Tongue (tissue), 2 donors: ENCODE data around the gene LETMD1. TPM values are rescaled to one million over a fixed set of nuclear protein-coding genes. Genes with fewer than 3 reads are reported as not detected.
"Not testable (repeated sequence)": the region's sequence is repeated elsewhere in the genome, so short reads cannot be mapped to it uniquely, and the experiment has no call there.

Source experiments
- DNase-seq: peaks from one replicate; pipeline ENCODE4 v3.0.0-alpha.2; 2015
- total RNA-seq: library from RNA; depleted of rRNA; stranded (reverse); fragments of >200 nt; gene quantifications from one replicate; pipeline ENCODE4 v1.2.3, GENCODE V29; 2014

LETMD1 gene
- 57.2 TPM for total RNA-seq

- DNase-seq: peak; percentile 99
These were observed at the start of gene LETMD1 for GRCh38 chr12:51047655-51048540. LETMD1 (plus strand) TSS chr12:51048327; CDS start chr12:51048357, 30 bp downstream.

- DNase-seq: no peak
These were observed 49.0 kb upstream of the LETMD1 start for GRCh38 chr12:50999093-50999492.

- no peak for DNase-seq
These were observed 47.9 kb upstream of the LETMD1 start for GRCh38 chr12:51000245-51000644.

GRCh38 chr12:51001799-51002198 is 46.3 kb upstream of the LETMD1 start:
- DNase-seq: no peak

- DNase-seq: no peak
These were observed 43.6 kb upstream of the LETMD1 start for GRCh38 chr12:51004504-51004903.

- DNase-seq: no peak
These were observed 43.1 kb upstream of the LETMD1 start for GRCh38 chr12:51005030-51005429.

- no peak for DNase-seq
These were observed 42.5 kb upstream of the LETMD1 start for GRCh38 chr12:51005671-51006070.

GRCh38 chr12:51008329-51009055 is 39.6 kb upstream of the LETMD1 start:
- DNase-seq: no peak

GRCh38 chr12:51009056-51009440 is 39.1 kb upstream of the LETMD1 start:
- no peak for DNase-seq

- peak; percentile 20 for DNase-seq
These were observed 36.2 kb upstream of the LETMD1 start for GRCh38 chr12:51011955-51012354.

GRCh38 chr12:51012570-51013236 is 35.4 kb upstream of the LETMD1 start:
- DNase-seq: peak; percentile 37

GRCh38 chr12:51013441-51013840 is 34.7 kb upstream of the LETMD1 start:
- no peak for DNase-seq

- not testable (repeated sequence) for DNase-seq
These were observed 33.7 kb upstream of the LETMD1 start for GRCh38 chr12:51014467-51014866.

GRCh38 chr12:51017452-51017851 is 30.7 kb upstream of the LETMD1 start:
- no peak for DNase-seq

GRCh38 chr12:51018956-51019355 is 29.2 kb upstream of the LETMD1 start:
- no peak for DNase-seq

GRCh38 chr12:51019927-51020326 is 28.2 kb upstream of the LETMD1 start:
- no peak for DNase-seq

GRCh38 chr12:51020448-51021182 is 27.5 kb upstream of the LETMD1 start:
- peak; percentile 19 for DNase-seq

GRCh38 chr12:51021694-51022093 is 26.4 kb upstream of the LETMD1 start:
- no peak for DNase-seq

- DNase-seq: no peak
These were observed 24.3 kb upstream of the LETMD1 start for GRCh38 chr12:51023625-51024382.

GRCh38 chr12:51025338-51025835 is 22.7 kb upstream of the LETMD1 start:
- peak; percentile 63 for DNase-seq
